ENCODE data around the gene UCN2. TPM values are rescaled to one million over a fixed set of nuclear protein-coding genes. Genes with fewer than 3 reads are reported as not detected.
"Not testable (repeated sequence)": the region's sequence is repeated elsewhere in the genome, so short reads cannot be mapped to it uniquely, and the experiment has no call there.

The UCN2 gene
- total RNA-seq, 1 donor from 2014 or later, result not detected

DNA sequence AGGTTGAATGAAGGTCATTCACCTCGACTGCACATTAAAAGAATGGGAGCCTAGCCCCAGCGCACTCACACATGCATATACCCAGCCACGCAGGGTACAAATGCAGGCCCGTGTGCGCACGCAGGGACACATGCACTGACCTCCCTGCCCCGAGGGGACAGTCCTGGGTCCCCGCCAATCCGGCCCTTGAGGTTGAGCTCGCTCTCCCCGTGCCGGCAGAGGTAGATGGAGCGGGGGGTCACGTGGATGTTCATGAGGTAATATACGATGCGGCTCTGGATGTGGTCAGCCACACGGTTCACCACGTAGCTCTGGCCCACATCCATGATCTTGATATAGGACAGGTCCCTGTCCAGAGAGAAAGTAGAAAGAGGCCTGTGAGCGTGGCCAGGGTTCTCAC, 27.5 kb downstream of the UCN2 start:
- no peak for DNase-seq

DNA sequence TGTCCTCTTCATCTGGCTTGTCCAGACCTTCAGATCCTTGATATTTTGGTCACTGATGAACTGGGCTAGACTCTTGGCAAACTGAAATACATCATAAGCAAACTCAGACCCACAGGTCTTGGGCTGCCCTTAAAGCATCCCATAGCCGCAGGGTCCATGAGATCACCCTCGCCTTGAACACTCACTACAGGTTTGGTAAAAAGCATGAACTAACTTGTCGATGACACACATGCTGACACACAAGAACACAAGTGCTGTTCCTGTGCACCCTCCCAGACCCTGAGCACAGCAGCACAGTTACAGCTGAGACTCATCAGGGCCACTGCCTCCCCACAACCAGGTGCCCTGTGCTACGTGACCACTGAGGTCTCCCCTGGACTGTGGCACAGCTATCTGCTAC, 28.0 kb downstream of the UCN2 start:
- DNase-seq, result no peak

DNA sequence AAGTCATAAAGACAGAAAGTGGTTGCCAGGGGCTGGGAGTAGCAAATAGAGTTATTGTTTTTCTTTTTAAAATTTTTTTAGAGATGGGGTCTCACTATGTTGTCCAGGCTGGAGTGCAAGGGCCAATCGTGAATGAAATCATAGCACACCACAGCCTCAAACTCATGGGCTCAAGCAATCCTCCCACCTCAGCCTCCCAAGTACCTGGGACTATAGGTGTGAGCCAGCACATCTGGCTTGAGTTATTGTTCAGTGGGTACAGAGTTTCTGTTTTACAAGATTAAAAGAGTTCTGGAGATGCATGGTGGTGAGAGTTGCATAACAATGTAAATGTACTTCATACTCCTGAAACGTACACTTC, 30.6 kb downstream of the UCN2 start:
- DNase-seq, result no peak

DNA sequence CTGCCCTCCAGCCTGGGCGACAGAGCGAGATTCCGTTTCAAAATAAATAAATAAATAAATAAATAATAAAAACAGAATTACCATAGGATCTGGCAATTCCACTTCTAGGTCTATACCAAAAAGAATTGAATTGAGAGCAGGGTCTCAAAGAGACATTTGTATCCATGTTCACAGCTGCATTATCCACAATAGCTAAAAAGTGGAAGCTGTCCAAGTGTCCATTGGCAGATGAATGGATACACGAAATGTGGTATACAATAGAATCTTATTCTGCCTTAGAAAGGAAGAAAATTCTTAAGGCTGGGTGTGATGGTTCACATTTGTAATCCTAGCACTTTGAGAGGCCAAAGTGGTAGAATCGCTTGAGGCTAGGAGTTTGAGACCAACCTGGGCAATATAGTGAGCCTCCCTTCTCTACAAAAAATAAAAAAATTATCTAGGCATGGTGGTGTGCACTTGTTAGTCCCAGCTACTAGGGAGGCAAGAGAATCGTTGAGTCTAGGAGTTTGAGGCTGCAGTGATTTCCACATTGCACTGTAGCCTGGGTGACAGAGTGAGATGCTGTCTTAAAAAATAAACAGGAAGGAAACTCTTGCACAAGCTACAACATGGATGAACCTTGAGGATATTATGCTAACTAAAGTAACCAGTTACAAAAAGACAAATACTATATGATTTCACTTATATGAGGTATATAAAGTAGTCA, 31.2 kb downstream of the UCN2 start:
- no peak for DNase-seq

DNA sequence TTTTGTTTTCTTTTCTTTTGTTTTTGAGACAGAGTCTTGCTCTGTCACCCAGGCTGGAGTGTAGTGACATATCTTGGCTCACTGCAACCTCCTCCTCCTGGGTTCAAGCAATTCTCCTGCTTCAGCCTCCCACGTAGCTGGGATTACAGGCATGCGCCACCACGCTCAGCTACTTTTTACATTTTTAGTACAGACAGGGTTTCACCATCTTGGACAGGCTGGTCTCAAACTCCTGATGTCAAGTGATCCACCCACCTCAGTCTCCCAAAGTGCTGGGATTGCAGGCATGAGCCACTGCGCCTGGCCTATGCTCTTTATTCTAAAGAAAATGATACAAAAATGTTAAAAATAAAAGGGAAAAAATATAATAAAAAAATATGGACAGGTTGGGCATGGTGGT, 32.9 kb downstream of the UCN2 start:
- not testable (repeated sequence) for DNase-seq

DNA sequence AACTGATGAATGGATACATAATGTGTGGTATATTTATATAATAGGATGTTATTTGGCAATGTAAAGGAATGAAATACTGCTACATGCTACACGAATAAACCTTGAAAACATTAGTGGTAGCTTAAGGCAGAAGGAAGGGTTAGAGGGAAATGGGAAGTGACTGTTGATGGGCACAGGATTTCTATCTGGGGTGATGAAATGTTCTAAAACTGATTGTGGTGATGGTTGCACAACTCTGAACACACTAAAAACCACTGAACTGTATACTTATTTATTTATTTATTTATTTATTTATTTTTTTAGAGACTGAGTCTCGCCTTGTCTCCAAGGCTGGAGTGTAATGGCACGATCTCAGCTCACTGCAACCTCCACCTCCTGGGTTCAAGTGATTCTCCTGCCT, 34.8 kb downstream of the UCN2 start:
- no peak for DNase-seq

DNA sequence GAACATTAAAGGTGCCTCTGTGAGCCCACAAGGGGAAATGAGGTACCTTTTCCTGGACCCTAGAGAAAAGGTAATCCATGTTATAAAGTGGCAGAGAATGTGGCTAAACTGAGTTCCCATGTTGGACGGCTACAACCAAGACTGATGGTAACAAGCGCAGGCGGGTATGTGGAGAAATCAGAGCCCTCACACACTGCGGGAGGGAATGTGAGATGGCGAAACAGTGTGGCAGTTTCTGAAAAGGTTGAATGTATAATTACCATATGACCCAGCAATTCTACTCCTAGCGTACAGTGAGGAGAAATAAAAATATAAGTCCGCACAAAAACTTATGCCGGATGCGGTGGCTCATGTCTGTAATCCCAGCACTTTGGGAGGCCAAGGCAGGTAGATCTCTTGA, 35.5 kb downstream of the UCN2 start:
- DNase-seq, result no peak

DNA sequence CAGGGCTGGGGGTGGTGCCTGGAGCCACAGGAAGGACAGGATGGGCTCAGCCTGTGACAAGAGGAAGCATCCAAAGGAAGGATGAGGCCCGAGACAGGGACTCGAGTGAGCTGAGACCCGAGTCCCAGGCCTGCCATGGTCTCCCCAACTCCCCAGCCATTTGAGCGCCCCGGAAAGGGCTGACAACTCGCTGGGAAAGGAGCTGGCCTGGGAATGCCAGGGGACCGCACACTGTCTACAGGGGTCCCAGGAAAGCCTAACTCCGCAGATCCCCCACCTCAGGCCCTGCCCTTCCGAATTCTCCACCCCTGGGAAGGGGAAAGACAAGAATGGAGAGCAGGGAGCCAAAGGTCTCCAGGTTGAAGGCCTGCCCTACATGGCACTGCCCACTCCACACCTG, 38.6 kb downstream of the UCN2 start:
- DNase-seq, result no peak

DNA sequence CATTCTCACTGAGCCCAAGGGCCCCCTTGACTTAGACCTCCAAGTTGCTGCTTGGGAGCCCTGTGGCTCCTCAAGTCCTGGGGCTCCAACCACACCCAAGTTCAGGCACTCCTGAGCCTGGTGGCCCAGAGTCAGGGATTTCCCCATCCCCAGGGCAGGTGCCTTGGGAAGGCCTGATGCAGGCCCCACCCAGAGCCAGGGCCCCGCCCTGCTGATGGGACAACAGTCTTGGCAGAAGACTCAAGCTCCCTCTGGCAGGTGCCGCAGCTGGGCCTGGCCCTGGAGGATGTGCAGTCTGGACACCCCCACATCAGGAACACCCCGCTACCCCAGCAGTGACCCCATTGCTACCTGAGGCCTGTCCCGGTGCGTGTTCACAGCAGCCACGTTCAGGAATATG, 41.9 kb downstream of the UCN2 start:
- no peak for DNase-seq

DNA sequence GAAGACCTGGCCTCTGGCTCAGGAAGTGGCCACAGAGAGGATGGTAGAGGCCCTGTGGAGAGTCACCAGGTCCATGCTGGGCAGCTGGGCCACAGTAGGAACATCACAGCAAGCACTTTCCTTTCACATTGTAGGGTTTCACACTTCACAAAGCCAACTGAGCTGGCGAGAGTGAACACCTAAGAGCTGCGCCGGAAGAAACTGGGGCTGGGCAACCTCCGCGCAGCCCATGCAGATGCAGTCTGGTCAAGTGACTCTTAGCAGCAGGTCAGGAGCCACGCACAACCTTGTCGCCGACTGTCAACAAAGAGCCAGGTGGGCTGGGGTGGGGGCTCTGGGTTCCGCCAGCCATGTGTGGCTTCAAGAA, 44.3 kb downstream of the UCN2 start:
- DNase-seq, result no peak

DNA sequence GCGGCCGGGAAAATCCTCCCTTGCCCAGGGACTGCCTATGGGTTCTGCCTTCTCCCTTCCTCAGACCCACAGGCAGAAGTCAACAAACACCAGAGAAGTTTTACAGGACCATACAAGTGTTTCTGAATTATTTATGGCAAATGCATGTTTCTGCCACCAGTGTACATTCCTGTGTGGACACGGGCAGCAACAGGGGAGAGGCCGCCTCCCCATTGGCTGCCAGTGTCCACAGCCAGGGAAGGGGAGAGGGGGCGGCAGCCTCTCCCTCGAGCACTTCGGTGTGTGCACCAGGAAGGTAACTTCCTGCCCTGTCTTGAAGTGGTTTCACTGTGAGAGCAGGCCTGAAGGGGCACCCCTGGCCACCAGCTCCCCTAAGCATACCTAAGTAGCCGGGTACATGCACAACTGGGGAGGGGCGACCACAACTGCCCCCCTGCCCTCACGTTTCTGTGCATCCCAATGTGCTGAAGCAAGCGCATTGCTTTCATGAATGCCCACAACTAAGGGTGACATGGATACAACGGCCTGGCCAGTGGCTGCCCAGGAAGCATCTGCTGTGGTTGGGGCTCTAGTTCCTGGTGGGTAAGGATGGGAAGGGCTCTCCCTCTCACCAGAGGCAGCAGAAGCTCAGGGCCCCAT, 44.8 kb downstream of the UCN2 start:
- no peak for DNase-seq

DNA sequence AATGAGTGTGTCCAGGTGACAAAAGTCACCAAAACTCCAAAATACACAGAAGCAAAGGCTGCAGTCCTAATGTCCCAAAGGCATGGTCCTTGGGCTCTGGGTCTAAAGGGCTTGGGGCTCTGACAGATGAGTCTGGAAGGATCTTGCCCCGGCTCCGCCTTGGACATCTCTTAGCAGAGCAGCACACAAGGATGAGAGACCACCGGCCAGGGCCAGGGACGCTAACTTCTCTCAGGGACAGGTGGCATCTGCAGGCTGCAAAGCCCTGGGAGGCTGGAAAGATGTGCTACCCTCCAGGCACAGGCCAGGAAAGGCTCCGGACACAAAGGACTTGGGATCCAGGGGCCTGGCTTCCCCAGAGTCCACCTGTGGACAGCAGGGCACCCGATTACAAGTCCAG, 45.5 kb downstream of the UCN2 start:
- DNase-seq, result no peak

DNA sequence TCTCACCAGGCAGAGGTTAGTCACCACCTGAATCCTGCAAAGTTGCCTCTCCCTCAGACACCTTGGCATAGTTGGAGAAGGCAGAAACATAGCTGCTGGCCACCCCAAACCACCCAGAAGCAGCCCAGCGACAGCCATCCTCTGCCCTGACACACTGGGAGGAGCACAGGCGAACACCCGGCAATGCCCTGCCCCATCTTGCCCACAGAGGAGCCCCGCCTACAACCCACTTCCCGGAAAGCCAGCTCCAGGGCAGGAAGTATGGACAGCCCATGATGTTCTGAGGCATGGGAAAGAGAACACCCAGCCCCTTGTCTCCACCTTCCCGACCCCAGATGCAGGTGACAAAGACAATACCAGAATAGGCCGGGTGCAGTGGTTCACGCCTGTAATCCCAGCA, 47.0 kb downstream of the UCN2 start:
- no peak for DNase-seq

DNA sequence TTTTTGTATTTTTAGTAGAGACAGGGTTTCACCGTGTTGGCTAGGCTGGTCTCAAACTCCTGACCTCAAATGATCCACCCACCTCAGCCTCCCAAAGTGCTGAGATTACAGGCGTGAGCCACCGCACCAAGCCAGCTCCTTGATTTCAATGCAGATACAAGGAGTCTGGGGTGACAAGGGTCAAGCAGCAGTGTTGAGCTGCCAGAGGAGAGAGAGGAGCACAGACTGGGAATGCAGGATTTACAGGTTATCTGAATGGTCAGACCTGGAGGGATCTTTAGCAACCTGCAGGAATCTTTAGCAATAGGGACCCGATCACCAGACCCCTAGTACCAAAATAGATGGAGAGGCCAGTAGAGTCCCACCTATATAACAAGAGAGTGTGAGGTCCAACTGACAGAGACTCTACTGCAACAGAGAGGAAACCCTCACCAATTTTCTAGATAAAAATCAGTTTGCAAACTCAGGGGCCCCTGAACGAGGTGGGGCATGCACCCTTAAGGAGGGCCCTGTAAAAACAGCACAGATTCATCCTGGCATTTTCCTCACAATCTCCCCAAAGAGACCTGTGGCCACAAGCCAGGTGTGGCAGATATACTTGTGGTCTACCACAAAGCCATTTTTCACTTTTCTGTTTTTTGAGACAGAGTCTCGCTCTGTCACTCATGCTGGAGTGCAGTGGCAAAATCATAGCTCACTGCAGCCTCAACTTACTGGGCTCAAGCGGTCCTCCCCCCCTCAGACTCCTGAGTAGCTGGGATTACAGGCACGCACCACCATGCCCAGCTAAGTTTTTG, 49.0 kb downstream of the UCN2 start:
- no peak for DNase-seq

Other genes starting within 250 kb of the UCN2 start
- gene SPINK8, start 230.1 kb downstream of the UCN2 start, total RNA-seq, result not detected in 2 replicates
- not detected in 2 replicates for gene FBXW12, start 191.6 kb downstream of the UCN2 start, total RNA-seq
- gene PLXNB1, start 133.7 kb downstream of the UCN2 start, total RNA-seq, result 16.8 and 23.7 TPM in 2 replicates
- gene CCDC51, start 123.7 kb downstream of the UCN2 start, total RNA-seq, result 16.4 and 18.0 TPM in 2 replicates
- gene TMA7, start 123.5 kb downstream of the UCN2 start, total RNA-seq, result 223 and 272 TPM in 2 replicates
- gene ATRIP, start 117.0 kb downstream of the UCN2 start, total RNA-seq, result 8.2 TPM in 2 replicates
- 95.5 and 133 TPM in 2 replicates for gene SHISA5, start 59.6 kb downstream of the UCN2 start, total RNA-seq
- gene PFKFB4, start 7.0 kb downstream of the UCN2 start, total RNA-seq, result 2.0 and 2.2 TPM in 2 replicates
- 0.42 and 1.5 TPM in 2 replicates for gene COL7A1, start 31.5 kb upstream of the UCN2 start, total RNA-seq
- 288 and 371 TPM in 2 replicates for gene UQCRC1, start 45.9 kb upstream of the UCN2 start, total RNA-seq
- not detected in 2 replicates for gene TMEM89, start 58.0 kb upstream of the UCN2 start, total RNA-seq
- 23.9 and 27.7 TPM in 2 replicates for gene SLC26A6, start 71.7 kb upstream of the UCN2 start, total RNA-seq
- 0.17 and 0.47 TPM in 2 replicates for gene CELSR3, start 99.1 kb upstream of the UCN2 start, total RNA-seq
- 6.3 and 8.9 TPM in 2 replicates for gene NCKIPSD, start 122.1 kb upstream of the UCN2 start, total RNA-seq
- gene IP6K2, start 153.4 kb upstream of the UCN2 start, total RNA-seq, result 49.7 and 58.2 TPM in 2 replicates